ENCODE measurements around the gene CTNNA3. TPM values are rescaled to one million over a fixed set of nuclear protein-coding genes. Genes with fewer than 3 reads are reported as not detected.

CTNNA3 gene
- total and polyA plus RNA-seq, 2 of the 4 experiments (the other 2 are of a cell fraction) = 0.19 to 0.90 TPM

GRCh38 chr10:66390926-66391325 is 1305.1 kb downstream of the CTNNA3 start:
- no CpG with 5 or more reads among the region's 5 CpGs for WGBS, 2 experiments (ENCODE audit: extremely low coverage in 2 of 2, insufficient read length in 1 of 2)
- no peak for ATAC-seq (ENCODE audit: low read depth)
- intact Hi-C loops (cut with micrococcal nuclease) = no loop called here

More at GRCh38 chr10:66390926-66391325, 1305.1 kb downstream of the CTNNA3 start:
- Histone ChIP-seq H4K20me1 (ENCODE audit: insufficient read depth, low read length) (no peaks in the 10 kb centered on the region), H2AFZ (replicated peaks; ENCODE audit: low read length, poor library complexity) (no peak overlapping the region), H3K4me1 (ENCODE audit: control insufficient read depth, insufficient read depth, low read length) (no peaks in the 10 kb centered on the region), H3K27me3 (ENCODE audit: control insufficient read depth, insufficient read depth, low read length) (no peaks in the 10 kb centered on the region), H4K91ac (ENCODE audit: insufficient read depth, low read depth, low read length) (no peak overlapping the region), H3K9me1 (ENCODE audit: insufficient read depth, low read length) (no peaks in the 10 kb centered on the region), H2BK120ac (ENCODE audit: low read depth, low read length) (no peak overlapping the region), H3K14ac (replicated peaks; ENCODE audit: low read depth, low read length) (no peak overlapping the region), H3K23ac (ENCODE audit: low read depth, low read length) (no peak overlapping the region), H2BK20ac (ENCODE audit: low read depth, low read length) (no peak overlapping the region), H2AK5ac (ENCODE audit: low read depth, low read length) (no peak overlapping the region), H2BK15ac (ENCODE audit: low read depth, low read length) (no peak overlapping the region), H3K27ac (ENCODE audit: insufficient read depth, low read length) (no peak overlapping the region), H2AK9ac (replicated peaks; ENCODE audit: low read depth, low read length, poor library complexity) (no peak overlapping the region), H3K4me2 (ENCODE audit: low read depth, low read length) (no peak overlapping the region), H2BK5ac (ENCODE audit: low read depth, low read length, poor library complexity, severe bottlenecking) (no peak overlapping the region), H3K9me3 (ENCODE audit: control insufficient read depth, insufficient read depth, low read length) (no peaks in the 10 kb centered on the region), H3K56ac (ENCODE audit: extremely low read depth, insufficient read depth, low read length) (no peak overlapping the region), H4K8ac (ENCODE audit: low read depth in 2 of 2, low read length in 2 of 2) (no peak overlapping the region), H3K4ac (ENCODE audit: low read depth, low read length) (no peak overlapping the region), H4K5ac (ENCODE audit: low read depth, low read length) (no peak overlapping the region), H3K9ac (ENCODE audit: low read depth, low read length) (no peak overlapping the region), H3K18ac (ENCODE audit: low read depth, low read length) (no peak overlapping the region), H3K79me1 (ENCODE audit: low read depth in 1 of 2, low read length in 2 of 2) (no peaks in the 10 kb centered on the region), H3K4me3 (ENCODE audit: insufficient read depth, low read depth, low read length) (no peak overlapping the region), H3K36me3 (ENCODE audit: control insufficient read depth, insufficient read depth, low read length) (no peaks in the 10 kb centered on the region)
- DNase-seq = no peak
- no TSS peak for BruUV-seq (replicated peaks)
- ChIA-PET CTCF (no interaction called here), POLR2A (ENCODE audit: unreplicated experiment) (interaction anchor here (0.6 kb wide), 1 partner anchor 461 kb away, joined by 10 read pairs; no protein-coding TSS in a partner anchor)
- TF ChIP-seq SMC3 (IDR thresholded peaks at IDR 0.05; ENCODE audit: low read depth, low read length) (no peak), MAFK (IDR thresholded peaks at IDR 0.05; ENCODE audit: low read depth, low read length) (no peak), NFE2L2 (IDR thresholded peaks at IDR 0.05; ENCODE audit: low read depth, low read length) (no peak), RAD21 (IDR thresholded peaks at IDR 0.05; ENCODE audit: low read length) (no peak), FOS (IDR thresholded peaks at IDR 0.05; ENCODE audit: low read depth, low read length) (no peak), USF2 (IDR thresholded peaks at IDR 0.05; ENCODE audit: low read depth, low read length) (no peak), MAZ (IDR thresholded peaks at IDR 0.05; ENCODE audit: borderline replicate concordance, low read depth, low read length) (no peak), RCOR1 (IDR thresholded peaks at IDR 0.05; ENCODE audit: insufficient replicate concordance, low read length) (no peak), MXI1 (IDR thresholded peaks at IDR 0.05; ENCODE audit: borderline replicate concordance, low read depth, low read length) (no peak), CEBPB (IDR thresholded peaks at IDR 0.05; ENCODE audit: low read depth, low read length) (no peak), RFX5 (IDR thresholded peaks at IDR 0.05; ENCODE audit: low read depth, low read length) (no peak), ELK1 (IDR thresholded peaks at IDR 0.05; ENCODE audit: borderline replicate concordance, low read depth, low read length) (no peak), BHLHE40 (IDR thresholded peaks at IDR 0.05; ENCODE audit: low read depth, low read length) (no peak), POLR2A (IDR thresholded peaks at IDR 0.05; ENCODE audit: low read depth, low read length) (no peak)
- in situ Hi-C loops (cut with MboI; ENCODE audit: low sequenced_read_pairs) = no loop called here
- dilution Hi-C loops (cut with HindIII; ENCODE audit: low sequenced_read_pairs, unreplicated experiment) = no loop called here
